ENCODE data around the gene TNPO1. TPM values are rescaled to one million over a fixed set of nuclear protein-coding genes. Genes with fewer than 3 reads are reported as not detected.
A peak's percentile ranks its signal among the peaks of the same experiment; 100 is the strongest.

TNPO1 gene
- total and polyA plus RNA-seq, 2 of the 13 experiments (the other 11 are each of a cell fraction or from before 2014, with no cell fraction given) = 26.7 to 123 TPM

DNA sequence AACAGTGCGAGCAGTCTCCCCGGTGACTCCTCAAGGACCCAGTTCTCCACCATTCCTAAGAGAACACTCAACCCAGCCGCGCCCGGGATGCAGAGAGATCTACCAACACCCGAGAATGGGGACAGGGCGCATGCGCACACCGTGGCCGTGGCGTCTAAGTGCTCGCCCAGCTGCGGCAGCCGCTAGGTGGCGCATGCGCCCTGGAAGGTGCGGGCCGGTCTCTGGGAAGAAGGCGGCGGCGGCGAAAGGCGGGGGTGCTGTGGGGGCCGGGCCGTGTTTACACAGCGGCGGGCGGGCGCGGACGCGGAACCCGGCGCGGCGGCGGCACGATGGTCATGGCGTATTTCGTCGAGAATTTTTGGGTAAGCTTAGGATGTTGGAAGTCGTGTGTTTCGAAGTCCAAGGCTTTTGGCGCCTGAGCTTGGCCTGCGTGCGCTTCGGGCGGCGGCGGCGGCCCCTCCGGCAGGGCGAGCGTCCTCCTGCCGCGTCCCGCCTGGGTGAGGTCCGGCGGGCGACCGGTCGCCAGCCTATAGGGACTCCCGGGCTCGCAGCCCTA lies 139.4 kb downstream of the TNPO1 start, which contains the start of gene FCHO2 (continued):
- TF ChIP-seq, protein P1, sequence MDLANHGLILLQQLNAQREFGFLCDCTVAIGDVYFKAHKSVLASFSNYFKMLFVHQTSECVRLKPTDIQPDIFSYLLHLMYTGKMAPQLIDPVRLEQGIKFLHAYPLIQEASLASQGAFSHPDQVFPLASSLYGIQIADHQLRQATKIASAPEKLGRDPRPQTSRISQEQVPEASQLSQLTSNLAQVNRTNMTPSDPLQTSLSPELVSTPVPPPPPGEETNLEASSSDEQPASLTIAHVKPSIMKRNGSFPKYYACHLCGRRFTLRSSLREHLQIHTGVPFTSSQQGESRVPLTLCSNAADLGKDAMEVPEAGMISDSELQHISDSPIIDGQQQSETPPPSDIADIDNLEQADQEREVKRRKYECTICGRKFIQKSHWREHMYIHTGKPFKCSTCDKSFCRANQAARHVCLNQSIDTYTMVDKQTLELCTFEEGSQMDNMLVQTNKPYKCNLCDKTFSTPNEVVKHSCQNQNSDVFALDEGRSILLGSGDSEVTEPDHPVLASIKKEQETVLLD (CRISPR knock-in tag; IDR thresholded peaks at IDR 0.05; ENCODE audit: low read depth) = peak; percentile 98
- TF ChIP-seq ZNF614 (CRISPR knock-in tag; IDR thresholded peaks at IDR 0.05; ENCODE audit: borderline replicate concordance) = peak; percentile 64; the same call in 1 of the 2 replicates
- no peak for TF ChIP-seq ZNF850 (CRISPR knock-in tag; conservative IDR thresholded peaks at IDR 0.05)
- no peak for TF ChIP-seq ZNF3 (CRISPR knock-in tag; IDR thresholded peaks at IDR 0.05)
- peak; percentile 76 for TF ChIP-seq KMT2B (CRISPR knock-in tag; IDR thresholded peaks at IDR 0.05)
- no peak for TF ChIP-seq ZNF382 (CRISPR knock-in tag; IDR thresholded peaks at IDR 0.05; ENCODE audit: borderline replicate concordance)
- peak; percentile 60 for TF ChIP-seq BCL6 (CRISPR knock-in tag; IDR thresholded peaks at IDR 0.05)
- TF ChIP-seq ZFP37 (CRISPR knock-in tag; IDR thresholded peaks at IDR 0.05; ENCODE audit: borderline replicate concordance) = 0 out of 2 replicates have a peak, but pooled peaks have one; percentile 7
- no peak for TF ChIP-seq ZNF329 (CRISPR knock-in tag; IDR thresholded peaks at IDR 0.05; ENCODE audit: low read depth)
- TF ChIP-seq, protein P2, sequence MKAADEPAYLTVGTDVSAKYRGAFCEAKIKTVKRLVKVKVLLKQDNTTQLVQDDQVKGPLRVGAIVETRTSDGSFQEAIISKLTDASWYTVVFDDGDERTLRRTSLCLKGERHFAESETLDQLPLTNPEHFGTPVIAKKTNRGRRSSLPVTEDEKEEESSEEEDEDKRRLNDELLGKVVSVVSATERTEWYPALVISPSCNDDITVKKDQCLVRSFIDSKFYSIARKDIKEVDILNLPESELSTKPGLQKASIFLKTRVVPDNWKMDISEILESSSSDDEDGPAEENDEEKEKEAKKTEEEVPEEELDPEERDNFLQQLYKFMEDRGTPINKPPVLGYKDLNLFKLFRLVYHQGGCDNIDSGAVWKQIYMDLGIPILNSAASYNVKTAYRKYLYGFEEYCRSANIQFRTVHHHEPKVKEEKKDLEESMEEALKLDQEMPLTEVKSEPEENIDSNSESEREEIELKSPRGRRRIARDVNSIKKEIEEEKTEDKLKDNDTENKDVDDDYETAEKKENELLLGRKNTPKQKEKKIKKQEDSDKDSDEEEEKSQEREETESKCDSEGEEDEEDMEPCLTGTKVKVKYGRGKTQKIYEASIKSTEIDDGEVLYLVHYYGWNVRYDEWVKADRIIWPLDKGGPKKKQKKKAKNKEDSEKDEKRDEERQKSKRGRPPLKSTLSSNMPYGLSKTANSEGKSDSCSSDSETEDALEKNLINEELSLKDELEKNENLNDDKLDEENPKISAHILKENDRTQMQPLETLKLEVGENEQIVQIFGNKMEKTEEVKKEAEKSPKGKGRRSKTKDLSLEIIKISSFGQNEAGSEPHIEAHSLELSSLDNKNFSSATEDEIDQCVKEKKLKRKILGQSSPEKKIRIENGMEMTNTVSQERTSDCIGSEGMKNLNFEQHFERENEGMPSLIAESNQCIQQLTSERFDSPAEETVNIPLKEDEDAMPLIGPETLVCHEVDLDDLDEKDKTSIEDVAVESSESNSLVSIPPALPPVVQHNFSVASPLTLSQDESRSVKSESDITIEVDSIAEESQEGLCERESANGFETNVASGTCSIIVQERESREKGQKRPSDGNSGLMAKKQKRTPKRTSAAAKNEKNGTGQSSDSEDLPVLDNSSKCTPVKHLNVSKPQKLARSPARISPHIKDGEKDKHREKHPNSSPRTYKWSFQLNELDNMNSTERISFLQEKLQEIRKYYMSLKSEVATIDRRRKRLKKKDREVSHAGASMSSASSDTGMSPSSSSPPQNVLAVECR (CRISPR knock-in tag; IDR thresholded peaks at IDR 0.05; ENCODE audit: borderline replicate concordance) = peak; percentile 84
- TF ChIP-seq TBX3 (IDR thresholded peaks at IDR 0.05; ENCODE audit: borderline replicate concordance) = peak; percentile 56; the same call in 1 of the 2 replicates
- TF ChIP-seq ZNF549 (CRISPR knock-in tag; IDR thresholded peaks at IDR 0.05) = no peak
- TF ChIP-seq PITX1 (CRISPR knock-in tag; IDR thresholded peaks at IDR 0.05) = no peak
- no peak for TF ChIP-seq HNRNPUL1 (IDR thresholded peaks at IDR 0.05; ENCODE audit: low read depth, low read length)
- no peak for TF ChIP-seq MAFG (CRISPR knock-in tag; IDR thresholded peaks at IDR 0.05)
- TF ChIP-seq TGIF2 (CRISPR knock-in tag; IDR thresholded peaks at IDR 0.05) = no peak
- TF ChIP-seq TSC22D2 (CRISPR knock-in tag; IDR thresholded peaks at IDR 0.05; ENCODE audit: borderline replicate concordance) = 0 out of 2 replicates have a peak, but pooled peaks have one; percentile 60
- no peak for TF ChIP-seq NKX3-1 (CRISPR knock-in tag; IDR thresholded peaks at IDR 0.05)
- TF ChIP-seq ZNF224 (CRISPR knock-in tag; IDR thresholded peaks at IDR 0.05) = no peak
- TF ChIP-seq RAD21 (CRISPR knock-in tag; IDR thresholded peaks at IDR 0.05) = peak; percentile 78
- no peak for TF ChIP-seq ZNF282 (IDR thresholded peaks at IDR 0.05; ENCODE audit: partially characterized antibody)
- peak; percentile 50; the same call in 1 of the 2 replicates for TF ChIP-seq ZNF331 (CRISPR knock-in tag; IDR thresholded peaks at IDR 0.05)
- TF ChIP-seq KLF11 (CRISPR knock-in tag; IDR thresholded peaks at IDR 0.05) = peak; percentile 68; the same call in 1 of the 2 replicates
- 0 out of 2 replicates have a peak, but pooled peaks have one; percentile 1 for TF ChIP-seq NR2C2 (CRISPR knock-in tag; IDR thresholded peaks at IDR 0.05; ENCODE audit: borderline replicate concordance)
